ENCODE results near the gene JAKMIP1. TPM values are rescaled to one million over a fixed set of nuclear protein-coding genes. Genes with fewer than 3 reads are reported as not detected.

JAKMIP1 gene
- total RNA-seq, 1 donor from 2014 or later: 0.13 TPM

- no peak for TF ChIP-seq CTCF (IDR thresholded peaks at IDR 0.05)
- Mint-ChIP-seq H3K4me1 (no peaks in the 10 kb centered on the region), H3K36me3 (ENCODE audit: low read depth) (no peaks in the 10 kb centered on the region), H3K9me3 (no peaks in the 10 kb centered on the region), H3K27me3 (peaks cover 4% of the 10 kb centered on the region), H3K27ac (no peak overlapping the region), H3K4me3 (no peak overlapping the region)
- no peak for ATAC-seq (ENCODE audit: low read depth)
- POLR2A ChIA-PET: no interaction called here
- intact Hi-C loops (cut with micrococcal nuclease): no loop called here
- CTCF ChIA-PET: no interaction called here
- no peak for DNase-seq
Measured at GRCh38 chr4:6112606-6113290, 87.6 kb downstream of the JAKMIP1 start.

- CTCF ChIA-PET: no interaction called here
- POLR2A ChIA-PET: no interaction called here
- ATAC-seq (ENCODE audit: low read depth): no peak
- intact Hi-C loops (cut with micrococcal nuclease): no loop called here
- Mint-ChIP-seq H3K4me1 (no peaks in the 10 kb centered on the region), H3K36me3 (ENCODE audit: low read depth) (no peaks in the 10 kb centered on the region), H3K27me3 (peaks cover 4% of the 10 kb centered on the region), H3K9me3 (no peaks in the 10 kb centered on the region), H3K4me3 (no peak overlapping the region), H3K27ac (no peak overlapping the region)
- no peak for DNase-seq
- no peak for TF ChIP-seq CTCF (IDR thresholded peaks at IDR 0.05)
Measured at GRCh38 chr4:6111354-6111960, 88.9 kb downstream of the JAKMIP1 start.

GRCh38 chr4:6110681-6111353 is 89.5 kb downstream of the JAKMIP1 start:
- H3K4me3 Mint-ChIP-seq: no peak overlapping the region
- POLR2A ChIA-PET: no interaction called here

GRCh38 chr4:6109842-6110560 is 90.3 kb downstream of the JAKMIP1 start:
- H3K27me3 Mint-ChIP-seq: peaks cover 4% of the 10 kb centered on the region
- CTCF ChIA-PET: no interaction called here
- DNase-seq: no peak

More at GRCh38 chr4:6110681-6111353, 89.5 kb downstream of the JAKMIP1 start:
- CTCF ChIA-PET: no interaction called here
- Mint-ChIP-seq H3K4me1 (no peaks in the 10 kb centered on the region), H3K27ac (no peak overlapping the region), H3K9me3 (no peaks in the 10 kb centered on the region), H3K27me3 (peaks cover 4% of the 10 kb centered on the region), H3K36me3 (ENCODE audit: low read depth) (no peaks in the 10 kb centered on the region)
- TF ChIP-seq CTCF (IDR thresholded peaks at IDR 0.05): no peak
- ATAC-seq (ENCODE audit: low read depth): no peak
- intact Hi-C loops (cut with micrococcal nuclease): no loop called here
- no peak for DNase-seq

More at GRCh38 chr4:6109842-6110560, 90.3 kb downstream of the JAKMIP1 start:
- ATAC-seq (ENCODE audit: low read depth): no peak
- Mint-ChIP-seq H3K27ac (no peak overlapping the region), H3K9me3 (no peaks in the 10 kb centered on the region), H3K36me3 (ENCODE audit: low read depth) (no peaks in the 10 kb centered on the region), H3K4me3 (no peak overlapping the region), H3K4me1 (no peaks in the 10 kb centered on the region)
- no peak for TF ChIP-seq CTCF (IDR thresholded peaks at IDR 0.05)
- intact Hi-C loops (cut with micrococcal nuclease): no loop called here
- POLR2A ChIA-PET: no interaction called here

Measured in activated B cell treated with CpG ODN at 0.5 μM for 24 hours (primary cell).